Fibroblast of lung (primary cell): ENCODE data around the gene PLEKHA5. TPM values are rescaled to one million over a fixed set of nuclear protein-coding genes. Genes with fewer than 3 reads are reported as not detected.

Experiments used
- DNase-seq, 2 donors: peaks; one replicate each; pipeline versions ENCODE4 v3.0.0 to v3.0.0-alpha.2; 2010; ENCODE audit warnings: low read depth in 2 of 2
- H2AFZ ChIP-seq: 2 replicates; pipeline ENCODE4 v1.5.1; 2012; ENCODE audit warnings: low read length, control low read depth, inconsistent platforms
- H3K27ac ChIP-seq: 2 replicates; pipeline ENCODE4 v1.5.1; 2011; ENCODE audit warnings: low read length, control low read depth; ENCODE audit not compliant: insufficient read depth
- H3K27me3 ChIP-seq: 2 replicates; pipeline ENCODE4 v1.5.1; 2011; ENCODE audit warnings: mild to moderate bottlenecking, low read length; ENCODE audit not compliant: control insufficient read depth, insufficient read depth
- H3K36me3 ChIP-seq: 2 replicates; pipeline ENCODE4 v1.5.1; 2011; ENCODE audit warnings: low read length; ENCODE audit not compliant: control insufficient read depth, insufficient read depth
- H3K4me1 ChIP-seq: 2 replicates; pipeline ENCODE4 v1.5.1; 2011; ENCODE audit warnings: low read length; ENCODE audit not compliant: control insufficient read depth, insufficient read depth; ENCODE audit errors: extremely low read depth
- H3K4me2 ChIP-seq: 2 replicates; pipeline ENCODE4 v1.5.1; 2011; ENCODE audit warnings: low read length, control low read depth; ENCODE audit not compliant: insufficient read depth; ENCODE audit errors: extremely low read depth
- H3K4me3 ChIP-seq, 4 experiments: fragments of 200-600 bp in 1 of 4; sonication (generic) in 1 of 4; replicated peaks in 1 of 4; 2 replicates each; pipeline ENCODE4 v1.5.1; 2011 to 2016; ENCODE audit warnings: low read length in 4 of 4, low read depth in 3 of 4, mild to moderate bottlenecking in 3 of 4, control low read depth in 2 of 4, inconsistent platforms in 1 of 4, mixed read lengths in 1 of 4; ENCODE audit not compliant: insufficient read depth in 1 of 4; ENCODE audit errors: control extremely low read depth in 1 of 4
- H3K79me2 ChIP-seq: 2 replicates; pipeline ENCODE4 v1.5.1; 2012; ENCODE audit warnings: mild to moderate bottlenecking, low read length, inconsistent platforms; ENCODE audit not compliant: control insufficient read depth, insufficient read depth
- H3K9ac ChIP-seq: 2 replicates; pipeline ENCODE4 v1.5.1; 2011; ENCODE audit warnings: mild to moderate bottlenecking, low read length, control low read depth; ENCODE audit not compliant: insufficient read depth
- H3K9me3 ChIP-seq: 2 replicates; pipeline ENCODE4 v1.5.1; 2012; ENCODE audit warnings: low read depth, low read length; ENCODE audit not compliant: control insufficient read depth, insufficient read depth
- H4K20me1 ChIP-seq: 2 replicates; pipeline ENCODE4 v1.5.1; 2011; ENCODE audit warnings: low read length; ENCODE audit not compliant: control insufficient read depth, insufficient read depth; ENCODE audit errors: extremely low read depth
- CTCF ChIP-seq, 2 donors: IDR thresholded peaks in 1 of 2; conservative IDR thresholded peaks in 1 of 2; 1 replicate in 1 of 2; 2 replicates in 1 of 2; pipeline ENCODE4 v1.5.1; 2011 to 2012; ENCODE audit warnings: low read length in 2 of 2, control low read depth in 1 of 2, inconsistent platforms in 1 of 2, low read depth in 1 of 2, mild to moderate bottlenecking in 1 of 2
- EZH2 ChIP-seq: IDR thresholded peaks from 2 replicates; pipeline ENCODE4 v1.5.1; 2012; ENCODE audit warnings: low read length, control low read depth, mild to moderate bottlenecking; ENCODE audit errors: missing control alignments
- polyA plus RNA-seq, 2 donors: library from polyadenylated mRNA; depleted of rRNA in 1 of 2; stranded (reverse) in 1 of 2; unstranded in 1 of 2; fragments of >200 nt; gene quantifications; 2 replicates each; pipeline ENCODE4 v1.2.1, GENCODE V29; 2011 to 2012; ENCODE audit warnings: missing spikeins in 1 of 2
- total RNA-seq: library from RNA; depleted of rRNA; stranded (reverse); fragments of >200 nt; gene quantifications from 2 replicates; pipeline ENCODE4 v1.2.1, GENCODE V29; 2014

Gene PLEKHA5
- total and polyA plus RNA-seq, 2 donors (not counting 1 experiment from before 2014, with no cell fraction given) = 15.5 to 50.4 TPM

- Histone ChIP-seq H3K27ac (peak overlapping the region; percentile 40), H2AFZ (no peak overlapping the region), H3K9ac (no peak overlapping the region), H3K27me3 (no peaks in the 10 kb centered on the region), H3K9me3 (no peaks in the 10 kb centered on the region), H3K4me1 (peaks cover 10% of the 10 kb centered on the region), H3K79me2 (no peaks in the 10 kb centered on the region), H3K4me2 (peak overlapping the region; percentile 15), H4K20me1 (no peaks in the 10 kb centered on the region), H3K4me3 (no peak overlapping the region), H3K36me3 (no peaks in the 10 kb centered on the region)
- no peak for TF ChIP-seq CTCF (conservative IDR thresholded peaks at IDR 0.05 in 1 of 2, IDR thresholded peaks at IDR 0.05 in 1 of 2; ENCODE audit: low read depth in 1 of 2, low read length in 2 of 2)
- no peak for TF ChIP-seq EZH2
- peak; percentile 70 to 93 for DNase-seq
These were observed 91.4 kb downstream of the PLEKHA5 start for GRCh38 chr12:19220852-19221466.

GRCh38 chr12:19222558-19222957 lies 93.0 kb downstream of the PLEKHA5 start:
- DNase-seq = no peak
- Histone ChIP-seq H4K20me1 (no peaks in the 10 kb centered on the region), H2AFZ (no peak overlapping the region), H3K4me2 (no peak overlapping the region), H3K36me3 (no peaks in the 10 kb centered on the region), H3K4me1 (peaks cover 10% of the 10 kb centered on the region), H3K9ac (no peak overlapping the region), H3K79me2 (no peaks in the 10 kb centered on the region), H3K4me3 (no peak overlapping the region), H3K27me3 (no peaks in the 10 kb centered on the region), H3K9me3 (no peaks in the 10 kb centered on the region), H3K27ac (no peak overlapping the region)
- no peak for TF ChIP-seq CTCF (conservative IDR thresholded peaks at IDR 0.05 in 1 of 2, IDR thresholded peaks at IDR 0.05 in 1 of 2; ENCODE audit: low read depth in 1 of 2, low read length in 2 of 2)

GRCh38 chr12:19223018-19223417 lies 93.5 kb downstream of the PLEKHA5 start:
- Histone ChIP-seq H3K4me1 (peaks cover 10% of the 10 kb centered on the region), H3K4me2 (no peak overlapping the region), H3K27ac (peak overlapping the region; percentile 23), H3K4me3 (no peak overlapping the region), H3K9ac (no peak overlapping the region), H3K36me3 (no peaks in the 10 kb centered on the region), H3K9me3 (no peaks in the 10 kb centered on the region), H3K79me2 (no peaks in the 10 kb centered on the region), H4K20me1 (no peaks in the 10 kb centered on the region), H2AFZ (no peak overlapping the region), H3K27me3 (no peaks in the 10 kb centered on the region)
- TF ChIP-seq EZH2 (no peak), CTCF (conservative IDR thresholded peaks at IDR 0.05 in 1 of 2, IDR thresholded peaks at IDR 0.05 in 1 of 2; ENCODE audit: low read depth in 1 of 2, low read length in 2 of 2) (peak in 1 of 2 donors; percentile 11)
- DNase-seq = peak in 1 of 2 donors; percentile 47
